ENCODE data around the gene PRKN.

- TF ChIP-seq GATA2 (IDR thresholded peaks at IDR 0.05; ENCODE audit: low read depth, low read length) (no peak), GATA3 (IDR thresholded peaks at IDR 0.05; ENCODE audit: low read depth, low read length) (no peak)
Observed at GRCh38 chr6:161884782-161885181, 842.8 kb downstream of the PRKN start.
